HepG2 (cell line): ENCODE measurements around the gene SMIM11. TPM values are rescaled to one million over a fixed set of nuclear protein-coding genes. Genes with fewer than 3 reads are reported as not detected.

Experiments used
- ATAC-seq: fragments of 200-7000 bp; cut with Tn5 transposase; 3 replicates; pipeline ENCODE4 v1.9.1; 2020; ENCODE audit warnings: mild to moderate bottlenecking, moderate library complexity
- BruUV-seq: library from RNA; stranded (reverse); fragments of 400-500 nt; replicated peaks from 2 replicates; lab custom pipeline; 2021; lab: Mats Ljungman, UMichigan
- CTCF ChIA-PET: fragments of 300-600 bp; formaldehyde crosslinking; extraction: SDS; loops from one replicate; lab custom pipeline; 2021; ENCODE audit warnings: low total read pairs, inconsistent platforms, low intra/inter-chr PET ratio; lab: Yijun Ruan, JAX
- POLR2A ChIA-PET: fragments of 350-600 bp; sonication (Branson Sonifier 250); formaldehyde crosslinking; loops from one replicate; lab custom pipeline; 2020; ENCODE audit warnings: antibody characterized with exemption, inconsistent platforms; lab: Yijun Ruan, JAX
- DNase-seq: peaks from one replicate; pipeline ENCODE4 v3.0.0-alpha.2; 2015; ENCODE audit warnings: low spot score
- FAIRE-seq: peaks from 3 replicates; lab custom pipeline; 2011; peaks lifted over from hg19 to GRCh38; lab: Jason Lieb, UNC
- H2AFZ ChIP-seq: one replicate; pipeline ENCODE4 v1.6.1; 2011; ENCODE audit warnings: low read length, inconsistent platforms
- H3K27ac ChIP-seq: fragments of 300-600 bp; 3 replicates; pipeline ENCODE4 v1.8.0; 2011; ENCODE audit warnings: mixed run types, mild to moderate bottlenecking, mixed read lengths, low read length, inconsistent platforms; ENCODE audit not compliant: insufficient read depth; ENCODE audit errors: extremely low read length
- H3K27me3 ChIP-seq, 2 experiments: fragments of 200-600 bp in 1 of 2; 2 replicates in 1 of 2; 3 replicates in 1 of 2; pipeline versions ENCODE4 v1.6.0 to v1.8.0; 2011; ENCODE audit warnings: low read length in 2 of 2, mild to moderate bottlenecking in 2 of 2, moderate library complexity in 2 of 2, inconsistent platforms in 1 of 2; ENCODE audit not compliant: insufficient read depth in 2 of 2, control insufficient read depth in 1 of 2
- H3K36me3 ChIP-seq, 2 experiments: fragments of 200-600 bp in 1 of 2; replicated peaks in 1 of 2; 2 replicates in 1 of 2; 3 replicates in 1 of 2; pipeline versions ENCODE4 v1.5.1 to v1.8.0; 2011; ENCODE audit warnings: low read length in 2 of 2, inconsistent platforms in 1 of 2; ENCODE audit not compliant: insufficient read depth in 2 of 2, control insufficient read depth in 1 of 2
- H3K4me1 ChIP-seq: 2 replicates; pipeline ENCODE4 v1.5.1; 2012; ENCODE audit warnings: low read length, inconsistent platforms; ENCODE audit not compliant: insufficient read depth
- H3K4me2 ChIP-seq: 2 replicates; pipeline ENCODE4 v1.6.0; 2011; ENCODE audit warnings: low read depth, low read length, inconsistent platforms
- H3K4me3 ChIP-seq, 3 experiments: fragments of 200-600 bp in 1 of 3; sonication (generic), shearing (Covaris generic) in 1 of 3; replicated peaks in 1 of 3; 2 replicates each; pipeline ENCODE4 v1.5.1; 2011 to 2016; ENCODE audit warnings: low read length in 3 of 3, inconsistent platforms in 2 of 3, low read depth in 2 of 3, mild to moderate bottlenecking in 2 of 3, control low read depth in 1 of 3, mixed read lengths in 1 of 3; ENCODE audit not compliant: insufficient read depth in 1 of 3
- H3K79me2 ChIP-seq: one replicate; pipeline ENCODE4 v1.6.1; 2011; ENCODE audit warnings: low read length, inconsistent platforms; ENCODE audit not compliant: insufficient read depth
- H3K9ac ChIP-seq: 2 replicates; pipeline ENCODE4 v1.6.0; 2011; ENCODE audit warnings: mild to moderate bottlenecking, low read depth, low read length, inconsistent platforms; ENCODE audit not compliant: insufficient read depth
- H3K9me3 ChIP-seq: 2 replicates; pipeline ENCODE4 v1.5.1; 2012; ENCODE audit warnings: mild to moderate bottlenecking, low read length
- H4K20me1 ChIP-seq: 2 replicates; pipeline ENCODE4 v1.6.0; 2011; ENCODE audit warnings: inconsistent platforms, mild to moderate bottlenecking, low read length, moderate library complexity; ENCODE audit not compliant: insufficient read depth
- ARID3A ChIP-seq: IDR thresholded peaks from 2 replicates; pipeline ENCODE4 v1.6.1; 2012; ENCODE audit warnings: low read depth, low read length, improper control_type of control experiment
- BCL6 ChIP-seq: IDR thresholded peaks from 2 replicates; pipeline ENCODE4 v1.6.1; 2016; ENCODE audit warnings: missing genetic modification reagents, missing compliant biosample characterization
- KDM4B ChIP-seq: sonication (generic); formaldehyde crosslinking; IDR thresholded peaks from 2 replicates; pipeline ENCODE4 v1.4.0; 2020; ENCODE audit warnings: missing genetic modification reagents
- MTERF4 ChIP-seq: sonication (generic); formaldehyde crosslinking; IDR thresholded peaks from 2 replicates; pipeline ENCODE4 v1.8.0; 2023; ENCODE audit warnings: mild to moderate bottlenecking, missing genetic modification reagents
- MXD4 ChIP-seq: IDR thresholded peaks from 2 replicates; pipeline ENCODE4 v1.6.1; 2016; ENCODE audit warnings: mild to moderate bottlenecking, missing biosample characterization, missing genetic modification reagents
- NFE2L2 ChIP-seq: fragments of 150-350 bp; IDR thresholded peaks from 2 replicates; pipeline ENCODE4 v1.6.1; 2014; ENCODE audit warnings: low read length
- NFRKB ChIP-seq: fragments of 450-650 bp; IDR thresholded peaks from 2 replicates; pipeline ENCODE4 v1.6.1; 2017
- YY1 ChIP-seq: IDR thresholded peaks from 2 replicates; pipeline ENCODE4 v1.6.1; 2011; ENCODE audit warnings: low read length, low read depth, moderate library complexity, mild to moderate bottlenecking; ENCODE audit not compliant: insufficient read depth, insufficient replicate concordance
- ZBTB8A ChIP-seq: sonication (generic); formaldehyde crosslinking; IDR thresholded peaks from 2 replicates; pipeline ENCODE4 v1.4.0; 2020; ENCODE audit warnings: mild to moderate bottlenecking, low read depth, missing genetic modification reagents, borderline replicate concordance
- ZFP82 ChIP-seq: sonication (generic); formaldehyde crosslinking; IDR thresholded peaks from 2 replicates; pipeline ENCODE4 v1.5.1; 2020; ENCODE audit warnings: mild to moderate bottlenecking, missing genetic modification reagents, borderline replicate concordance
- ZFX ChIP-seq: sonication (generic); formaldehyde crosslinking; IDR thresholded peaks from 2 replicates; pipeline ENCODE4 v1.4.0; 2020; ENCODE audit warnings: mild to moderate bottlenecking, low read depth, missing genetic modification reagents, moderate library complexity
- ZIK1 ChIP-seq: sonication (generic); formaldehyde crosslinking; IDR thresholded peaks from 2 replicates; pipeline ENCODE4 v1.5.0; 2020; ENCODE audit warnings: mild to moderate bottlenecking, low read depth, missing genetic modification reagents, borderline replicate concordance
- ZNF121 ChIP-seq: sonication (generic); formaldehyde crosslinking; IDR thresholded peaks from 2 replicates; pipeline ENCODE4 v1.5.0; 2020; ENCODE audit warnings: mild to moderate bottlenecking, missing genetic modification reagents
- ZNF543 ChIP-seq: sonication (generic); formaldehyde crosslinking; IDR thresholded peaks from 2 replicates; pipeline ENCODE4 v1.4.0; 2020; ENCODE audit warnings: mild to moderate bottlenecking, missing genetic modification reagents
- ZNF709 ChIP-seq: sonication (generic); formaldehyde crosslinking; IDR thresholded peaks from 2 replicates; pipeline ENCODE4 v1.5.0; 2020; ENCODE audit warnings: mild to moderate bottlenecking, missing genetic modification reagents
- ZSCAN21 ChIP-seq: sonication (generic); formaldehyde crosslinking; IDR thresholded peaks from 2 replicates; pipeline ENCODE4 v1.8.0; 2022; ENCODE audit warnings: mild to moderate bottlenecking, missing genetic modification reagents, moderate library complexity, borderline replicate concordance
- WGBS: methylation state at CpG from one replicate; pipeline ENCODE4 v1.1.6; 2017; ENCODE audit warnings: low lambda C conversion rate; 5-methylcytosine and 5-hydroxymethylcytosine counted together
- in situ Hi-C: cut with HindIII; loops from 2 replicates; pipeline ENCODE4 v1.10.0; 2017; ENCODE audit warnings: low pct_unique_long_range_greater_than_20kb; ENCODE audit not compliant: extremely low pct_ligation_motif_present
- intact Hi-C: fragments of 100-400 bp; cut with micrococcal nuclease; formaldehyde crosslinking; loops from one replicate; pipeline ENCODE4 v1.10.0; 2022; ENCODE audit not compliant: unreplicated experiment
- polyA plus RNA-seq, 8 experiments: library from polyadenylated mRNA; depleted of rRNA in 3 of 8; stranded (reverse) in 7 of 8; unstranded in 1 of 8; fragments of >200 nt; fragmentation: Illumina TruSeq in 4 of 8; extraction: Trizol in 4 of 8; gene quantifications; 2 replicates each; pipeline versions ENCODE4 v1.2.1 to v1.2.3, GENCODE V29; 2011 to 2016; ENCODE audit warnings: low read depth in 4 of 8, missing spikeins in 1 of 8, mixed read lengths in 1 of 8; ENCODE audit not compliant: insufficient read depth in 1 of 8
- total RNA-seq, 5 experiments: library from RNA; depleted of rRNA; stranded (reverse); fragments of >200 nt; fragmentation: Illumina TruSeq; extraction: Trizol; gene quantifications; 2 replicates each; pipeline ENCODE4 v1.2.3, GENCODE V29; 2016; ENCODE audit warnings: low read depth in 1 of 5
- TF ChIP-seq, protein P1 (sequence below): sonication (generic); formaldehyde crosslinking; IDR thresholded peaks from 2 replicates; pipeline ENCODE4 v1.4.0; 2020; ENCODE audit warnings: missing genetic modification reagents
- TF ChIP-seq, protein P2 (sequence below): sonication (generic); formaldehyde crosslinking; IDR thresholded peaks from 2 replicates; pipeline ENCODE4 v1.5.0; 2020; ENCODE audit warnings: missing genetic modification reagents
- TF ChIP-seq, protein P3 (sequence below): sonication (generic); formaldehyde crosslinking; IDR thresholded peaks from 2 replicates; pipeline ENCODE4 v1.5.0; 2020; ENCODE audit warnings: missing genetic modification reagents, mild to moderate bottlenecking, borderline replicate concordance

The SMIM11 gene
- total and polyA plus RNA-seq, 2 of the 13 experiments (the other 11 are each of a cell fraction or from before 2014, with no cell fraction given): 6.4 to 18.9 TPM

DNA sequence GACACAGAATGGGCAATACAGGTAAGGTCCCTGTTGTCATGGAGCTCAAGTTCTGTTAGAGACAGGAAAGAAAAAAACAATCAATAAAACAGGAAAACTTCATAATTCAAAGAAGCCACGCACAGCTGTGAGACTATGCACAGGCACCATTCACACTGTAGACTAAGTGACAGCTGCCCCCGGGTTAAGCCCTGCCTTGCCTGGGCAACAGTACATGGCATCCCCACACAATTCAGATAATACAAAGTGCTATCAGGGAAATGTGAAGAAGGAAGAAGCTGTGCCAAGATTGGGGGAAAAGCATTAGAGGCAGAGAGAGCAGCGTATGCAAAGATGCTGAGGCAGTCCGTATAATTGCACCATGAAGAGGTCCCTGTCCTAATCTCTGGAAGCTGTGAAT, 20.5 kb upstream of the SMIM11 start (continued):
- TF ChIP-seq ZSCAN21 (CRISPR knock-in tag) (no peak), NFRKB (no peak), KDM4B (CRISPR knock-in tag) (no peak)
- TF ChIP-seq, protein P1, sequence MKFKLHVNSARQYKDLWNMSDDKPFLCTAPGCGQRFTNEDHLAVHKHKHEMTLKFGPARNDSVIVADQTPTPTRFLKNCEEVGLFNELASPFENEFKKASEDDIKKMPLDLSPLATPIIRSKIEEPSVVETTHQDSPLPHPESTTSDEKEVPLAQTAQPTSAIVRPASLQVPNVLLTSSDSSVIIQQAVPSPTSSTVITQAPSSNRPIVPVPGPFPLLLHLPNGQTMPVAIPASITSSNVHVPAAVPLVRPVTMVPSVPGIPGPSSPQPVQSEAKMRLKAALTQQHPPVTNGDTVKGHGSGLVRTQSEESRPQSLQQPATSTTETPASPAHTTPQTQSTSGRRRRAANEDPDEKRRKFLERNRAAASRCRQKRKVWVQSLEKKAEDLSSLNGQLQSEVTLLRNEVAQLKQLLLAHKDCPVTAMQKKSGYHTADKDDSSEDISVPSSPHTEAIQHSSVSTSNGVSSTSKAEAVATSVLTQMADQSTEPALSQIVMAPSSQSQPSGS (CRISPR knock-in tag): no peak

DNA sequence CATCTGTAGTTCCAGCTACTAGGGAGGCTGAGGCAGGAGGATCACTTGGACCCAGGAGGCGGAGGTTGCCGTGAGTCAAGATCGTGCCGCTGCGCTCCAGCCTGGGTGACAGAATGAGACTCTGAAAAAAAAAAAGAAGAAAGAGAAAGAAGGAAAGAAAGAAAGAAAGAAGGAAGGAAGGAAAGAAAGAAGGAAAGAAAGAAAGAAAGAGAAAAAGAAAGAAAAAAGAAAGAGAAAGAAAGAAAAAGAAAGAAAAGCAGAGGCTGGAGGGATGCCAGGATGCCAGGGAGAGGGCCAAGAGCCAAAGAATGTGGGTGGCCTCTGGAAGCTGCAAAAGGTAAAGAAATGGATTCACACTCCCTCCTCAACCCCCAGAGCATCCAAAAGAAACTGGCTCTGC, 19.7 kb upstream of the SMIM11 start:
- FAIRE-seq (no peak), ATAC-seq (no peak), DNase-seq (no peak)
- in situ Hi-C loops (no loop called here), intact Hi-C loops (no loop called here)
- ChIA-PET POLR2A (no interaction called here), CTCF (no interaction called here)
- H3K9me3 ChIP-seq: no peaks in the 10 kb centered on the region
- WGBS: 96% methylated on average over 5 of the region's 5 CpGs
- TF ChIP-seq ZNF709 (CRISPR knock-in tag) (no peak), MXD4 (CRISPR knock-in tag) (no peak), ZIK1 (CRISPR knock-in tag) (no peak), NFE2L2 (no peak), ZFP82 (no peak), ZNF121 (no peak), BCL6 (CRISPR knock-in tag) (no peak), YY1 (no peak), ZNF543 (CRISPR knock-in tag) (no peak), ZBTB8A (no peak), MTERF4 (CRISPR knock-in tag) (no peak), ARID3A (no peak), ZFX (CRISPR knock-in tag) (no peak)
- TF ChIP-seq, protein P2, sequence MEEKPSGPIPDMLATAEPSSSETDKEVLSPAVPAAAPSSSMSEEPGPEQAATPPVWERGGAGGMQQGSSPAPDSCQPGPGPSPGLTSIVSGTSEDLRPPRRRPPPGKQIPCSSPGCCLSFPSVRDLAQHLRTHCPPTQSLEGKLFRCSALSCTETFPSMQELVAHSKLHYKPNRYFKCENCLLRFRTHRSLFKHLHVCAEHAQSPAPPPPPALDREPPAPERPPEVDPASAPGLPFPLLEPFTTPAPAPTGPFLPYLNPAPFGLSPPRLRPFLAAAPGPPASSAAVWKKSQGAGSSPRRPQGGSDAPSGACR (CRISPR knock-in tag): no peak
- TF ChIP-seq, protein P3, sequence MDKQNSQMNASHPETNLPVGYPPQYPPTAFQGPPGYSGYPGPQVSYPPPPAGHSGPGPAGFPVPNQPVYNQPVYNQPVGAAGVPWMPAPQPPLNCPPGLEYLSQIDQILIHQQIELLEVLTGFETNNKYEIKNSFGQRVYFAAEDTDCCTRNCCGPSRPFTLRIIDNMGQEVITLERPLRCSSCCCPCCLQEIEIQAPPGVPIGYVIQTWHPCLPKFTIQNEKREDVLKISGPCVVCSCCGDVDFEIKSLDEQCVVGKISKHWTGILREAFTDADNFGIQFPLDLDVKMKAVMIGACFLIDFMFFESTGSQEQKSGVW (CRISPR knock-in tag): no peak
- no peak overlapping the region for H2AFZ ChIP-seq
- no TSS peak for BruUV-seq
- H3K4me2 ChIP-seq: no peak overlapping the region
- no peak overlapping the region for H3K9ac ChIP-seq
- peaks cover 22% of the 10 kb centered on the region; the same call in 1 of the 2 replicates for H3K4me1 ChIP-seq
- no peaks in the 10 kb centered on the region for H3K36me3 ChIP-seq
- H4K20me1 ChIP-seq: no peaks in the 10 kb centered on the region
- H3K79me2 ChIP-seq: no peaks in the 10 kb centered on the region
- no peak overlapping the region for H3K4me3 ChIP-seq
- H3K27me3 ChIP-seq: peaks cover 0 to 4% of the 10 kb centered on the region in 2 experiments; a peak in 2 of 5 replicates
- H3K27ac ChIP-seq: no peak overlapping the region
